AG09319 (cell line): ENCODE results near the gene PCBP3.

Experiments used
- DNase-seq: peaks from one replicate; pipeline ENCODE4 v3.0.0-alpha.2; 2010; ENCODE audit warnings: low read depth; ENCODE audit errors: extremely low read depth
- TF ChIP-seq, protein P1 (sequence below): IDR thresholded peaks from 2 replicates; pipeline ENCODE4 v1.5.1; 2011; ENCODE audit warnings: low read depth, mild to moderate bottlenecking, inconsistent platforms, low read length, moderate library complexity

PCBP3 gene

GRCh38 chr21:45825219-45825618, 181.7 kb downstream of the PCBP3 start:
- no peak for DNase-seq
- TF ChIP-seq, protein P1, sequence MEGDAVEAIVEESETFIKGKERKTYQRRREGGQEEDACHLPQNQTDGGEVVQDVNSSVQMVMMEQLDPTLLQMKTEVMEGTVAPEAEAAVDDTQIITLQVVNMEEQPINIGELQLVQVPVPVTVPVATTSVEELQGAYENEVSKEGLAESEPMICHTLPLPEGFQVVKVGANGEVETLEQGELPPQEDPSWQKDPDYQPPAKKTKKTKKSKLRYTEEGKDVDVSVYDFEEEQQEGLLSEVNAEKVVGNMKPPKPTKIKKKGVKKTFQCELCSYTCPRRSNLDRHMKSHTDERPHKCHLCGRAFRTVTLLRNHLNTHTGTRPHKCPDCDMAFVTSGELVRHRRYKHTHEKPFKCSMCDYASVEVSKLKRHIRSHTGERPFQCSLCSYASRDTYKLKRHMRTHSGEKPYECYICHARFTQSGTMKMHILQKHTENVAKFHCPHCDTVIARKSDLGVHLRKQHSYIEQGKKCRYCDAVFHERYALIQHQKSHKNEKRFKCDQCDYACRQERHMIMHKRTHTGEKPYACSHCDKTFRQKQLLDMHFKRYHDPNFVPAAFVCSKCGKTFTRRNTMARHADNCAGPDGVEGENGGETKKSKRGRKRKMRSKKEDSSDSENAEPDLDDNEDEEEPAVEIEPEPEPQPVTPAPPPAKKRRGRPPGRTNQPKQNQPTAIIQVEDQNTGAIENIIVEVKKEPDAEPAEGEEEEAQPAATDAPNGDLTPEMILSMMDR = no peak

- no peak for DNase-seq
- TF ChIP-seq, protein P1 = no peak
Observed at GRCh38 chr21:45826676-45827301, 183.3 kb downstream of the PCBP3 start.

GRCh38 chr21:45827302-45827692, 183.8 kb downstream of the PCBP3 start:
- DNase-seq = no peak
- TF ChIP-seq, protein P1 = no peak

DNA sequence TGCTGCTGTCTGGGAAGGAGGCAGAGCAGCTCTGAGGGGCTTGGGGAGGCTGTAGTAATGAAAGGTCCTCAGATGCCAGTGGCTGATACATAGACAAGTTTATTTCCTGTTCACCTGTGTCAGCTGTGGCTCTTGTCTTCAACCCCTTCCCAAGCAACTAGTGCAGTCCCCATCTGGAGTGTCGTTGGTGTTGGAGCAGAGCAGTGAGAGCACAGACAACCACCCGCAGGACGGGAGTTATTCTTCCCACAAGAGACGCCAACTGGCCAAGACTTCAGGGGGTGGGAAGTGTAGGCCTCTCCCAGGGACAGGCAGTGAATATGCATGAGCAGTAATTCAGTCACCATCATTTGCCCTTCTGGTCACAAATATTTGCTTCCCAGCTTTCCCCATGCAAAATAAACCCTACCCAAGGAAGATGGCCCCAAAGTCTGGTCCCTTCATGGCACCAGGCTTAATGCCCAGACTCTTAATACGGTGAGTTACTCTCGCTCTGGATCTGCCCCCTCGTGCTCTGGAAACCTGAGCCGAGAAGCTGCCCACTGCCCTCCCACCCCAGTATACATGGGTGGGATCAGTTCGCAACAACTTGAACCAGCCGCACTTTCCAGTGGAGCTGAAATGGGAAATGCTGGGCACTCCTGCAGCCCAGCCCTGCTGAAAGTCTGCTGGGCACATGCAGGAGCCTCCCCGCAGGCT, 184.5 kb downstream of the PCBP3 start:
- DNase-seq = no peak
- TF ChIP-seq, protein P1 = no peak

DNA sequence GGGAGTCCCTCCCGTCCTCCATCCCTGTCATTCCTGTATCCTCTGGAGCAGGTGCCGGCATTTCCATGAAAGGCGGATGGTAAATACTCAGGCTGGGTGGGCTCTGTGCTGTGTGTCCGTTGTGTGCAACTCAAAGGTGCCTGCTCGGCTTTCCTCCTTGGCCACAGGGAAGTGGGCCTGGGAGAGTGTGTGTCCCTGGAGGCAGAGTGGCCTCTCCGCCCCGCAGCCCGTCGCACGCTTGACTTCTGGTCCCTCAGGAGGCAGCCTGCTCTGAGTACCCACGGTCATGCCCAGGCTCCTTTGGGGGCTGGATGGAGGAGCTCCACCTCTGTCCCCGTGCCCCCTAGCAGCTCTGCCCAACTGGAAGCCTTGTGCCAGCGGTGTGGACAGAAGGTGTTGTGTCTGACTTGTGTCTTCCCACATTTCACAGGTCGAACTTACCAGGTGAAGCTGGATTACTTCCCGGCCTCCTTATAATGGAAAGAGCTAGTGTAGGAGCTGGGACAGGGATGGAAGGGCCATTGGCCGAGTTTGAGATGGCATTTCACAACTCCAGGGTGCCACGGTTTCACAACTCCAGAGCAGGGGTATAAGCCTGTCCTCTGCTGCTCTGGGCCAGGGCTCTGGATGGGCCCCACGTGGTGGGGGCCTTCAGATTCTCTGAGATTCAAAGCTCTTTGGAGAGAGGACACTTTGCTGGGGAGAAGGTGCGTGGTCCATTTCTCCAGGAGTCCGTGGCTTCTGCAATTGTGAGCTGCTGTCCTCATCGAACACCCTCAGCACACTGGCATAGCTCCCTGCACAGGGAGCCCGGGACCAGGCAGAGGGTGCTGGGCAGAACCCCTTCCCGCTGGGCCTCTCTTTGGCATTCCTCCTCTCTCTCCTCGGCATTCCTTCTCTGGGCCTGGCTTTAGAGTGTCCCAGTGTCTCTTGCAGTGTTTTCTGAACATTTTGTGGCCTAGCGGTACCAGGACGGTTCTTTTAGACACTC, 185.3 kb downstream of the PCBP3 start:
- no peak for DNase-seq
- TF ChIP-seq, protein P1 = no peak

DNA sequence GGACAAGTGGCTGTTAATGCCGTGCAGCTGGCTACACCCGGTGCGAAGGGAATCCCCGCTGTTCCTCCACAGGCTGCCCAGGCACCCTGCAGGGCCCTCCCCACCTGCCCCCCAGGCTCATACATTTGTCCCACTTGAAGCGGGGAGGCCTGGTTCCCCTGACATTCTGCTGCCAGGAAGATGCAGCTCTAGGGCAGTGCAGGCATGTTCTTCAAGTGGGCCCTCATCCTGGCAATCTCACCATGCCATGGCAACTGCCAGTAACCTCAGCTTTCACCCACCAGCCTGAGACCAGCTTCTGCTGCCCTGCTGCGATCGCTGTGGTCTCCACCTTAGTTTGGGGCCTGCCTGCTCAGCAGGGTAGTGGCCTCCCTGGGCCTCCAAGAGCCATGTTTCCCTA, 186.1 kb downstream of the PCBP3 start:
- no peak for DNase-seq
- TF ChIP-seq, protein P1 = no peak
